HCT116 (cell line): Measurements from ENCODE around the gene KRTAP25-1. TPM values are rescaled to one million over a fixed set of nuclear protein-coding genes. Genes with fewer than 3 reads are reported as not detected.

ENCODE experiments used
- ATAC-seq: fragments of 200-7000 bp; cut with Tn5 transposase; 2 replicates; pipeline ENCODE4 v1.9.1; 2020; ENCODE audit warnings: mild to moderate bottlenecking, moderate library complexity
- BruUV-seq: library from RNA; stranded (reverse); fragments of 400-500 nt; replicated peaks from 2 replicates; lab custom pipeline; 2021; lab: Mats Ljungman, UMichigan
- CTCF ChIA-PET: fragments of 300-600 bp; sonication (Branson Sonifier 250); formaldehyde crosslinking; loops from one replicate; lab custom pipeline; 2021; ENCODE audit warnings: antibody characterized with exemption; lab: Charles Lee
- POLR2A ChIA-PET: fragments of 300-600, 350-600 bp; sonication (Branson Sonifier 250); formaldehyde crosslinking; loops from one replicate; lab custom pipeline; 2021; ENCODE audit warnings: antibody characterized with exemption; lab: Charles Lee
- RAD21 ChIA-PET, 2 experiments: fragments of 300-600 bp; sonication (Branson Sonifier 250); formaldehyde crosslinking; loops; one replicate each; lab custom pipeline; 2023; ENCODE audit warnings: low total read pairs in 2 of 2; ENCODE audit not compliant: uncharacterized antibody in 2 of 2, unreplicated experiment in 2 of 2, low non-redundant PET in 1 of 2; lab: Charles Lee
- DNase-seq: peaks from one replicate; pipeline ENCODE4 v3.0.0-alpha.2; 2010; ENCODE audit warnings: low read depth, low spot score
- H2AFZ ChIP-seq: fragments of 200-600 bp; shearing (Covaris generic), sonication (generic); 2 replicates; pipeline ENCODE4 v1.6.1; 2017; ENCODE audit warnings: low read depth, mixed run types, mixed read lengths, antibody characterized with exemption, low read length; ENCODE audit not compliant: poor library complexity, severe bottlenecking
- H3K27ac ChIP-seq: 2 replicates; pipeline ENCODE4 v1.5.1; 2012; ENCODE audit warnings: low read depth, low read length
- H3K27me3 ChIP-seq: fragments of 200-600 bp; sonication (generic); 2 replicates; pipeline ENCODE4 v1.6.1; 2016; ENCODE audit warnings: mixed run types, low read length, mixed read lengths; ENCODE audit not compliant: insufficient read depth
- H3K36me3 ChIP-seq, 2 experiments: fragments of 200-500 bp in 1 of 2; fragments of 200-600 bp in 1 of 2; sonication (Bioruptor generic) in 1 of 2; sonication (generic) in 1 of 2; 2 replicates each; pipeline versions ENCODE4 v1.5.1 to v1.6.1; 2014 to 2016; ENCODE audit warnings: low read length in 2 of 2, inconsistent platforms in 1 of 2, mixed read lengths in 1 of 2, mixed run types in 1 of 2; ENCODE audit not compliant: insufficient read depth in 2 of 2, control insufficient read depth in 1 of 2
- H3K4me1 ChIP-seq, 2 experiments: fragments of 200-600 bp in 1 of 2; sonication (generic) in 1 of 2; 2 replicates each; pipeline versions ENCODE4 v1.5.1 to v1.6.1; 2012 to 2017; ENCODE audit warnings: low read length in 2 of 2, inconsistent platforms in 1 of 2, mild to moderate bottlenecking in 1 of 2, mixed read lengths in 1 of 2, mixed run types in 1 of 2, moderate library complexity in 1 of 2; ENCODE audit not compliant: insufficient read depth in 2 of 2, control insufficient read depth in 1 of 2
- H3K4me2 ChIP-seq: fragments of 200-600 bp; sonication (generic); 2 replicates; pipeline ENCODE4 v1.6.1; 2017; ENCODE audit warnings: mixed run types, low read length, mixed read lengths
- H3K4me3 ChIP-seq, 2 experiments: fragments of 200-600 bp in 1 of 2; sonication (generic) in 1 of 2; replicated peaks in 1 of 2; 2 replicates each; pipeline ENCODE4 v1.5.1; 2011 to 2016; ENCODE audit warnings: low read length in 2 of 2, control low read depth in 1 of 2, low read depth in 1 of 2, mild to moderate bottlenecking in 1 of 2, mixed read lengths in 1 of 2, mixed run types in 1 of 2
- H3K79me2 ChIP-seq: fragments of 200-600 bp; sonication (generic); 2 replicates; pipeline ENCODE4 v1.6.1; 2017; ENCODE audit warnings: mild to moderate bottlenecking, mixed run types, low read length, moderate library complexity, mixed read lengths; ENCODE audit not compliant: insufficient read depth
- H3K9ac ChIP-seq: fragments of 200-600 bp; sonication (generic); 2 replicates; pipeline ENCODE4 v1.6.1; 2016; ENCODE audit warnings: low read length, mixed read lengths
- H3K9me2 ChIP-seq: fragments of 200-600 bp; sonication (generic), shearing (Covaris generic); 2 replicates; pipeline ENCODE4 v1.6.1; 2017; ENCODE audit warnings: mixed run types, mild to moderate bottlenecking, moderate library complexity; ENCODE audit not compliant: insufficient read depth
- H3K9me3 ChIP-seq, 2 experiments: fragments of 200-500 bp in 1 of 2; fragments of 200-600 bp in 1 of 2; sonication (Bioruptor generic) in 1 of 2; sonication (generic) in 1 of 2; 2 replicates each; pipeline ENCODE4 v1.6.1; 2014 to 2017; ENCODE audit warnings: low read length in 2 of 2, mixed read lengths in 2 of 2, inconsistent platforms in 1 of 2, low read depth in 1 of 2, mild to moderate bottlenecking in 1 of 2, mixed run types in 1 of 2, moderate library complexity in 1 of 2; ENCODE audit not compliant: control insufficient read depth in 1 of 2, insufficient read depth in 1 of 2
- H4K20me1 ChIP-seq: fragments of 200-600 bp; sonication (generic), shearing (Covaris generic); 2 replicates; pipeline ENCODE4 v1.6.1; 2017; ENCODE audit warnings: mixed run types, mild to moderate bottlenecking, moderate library complexity; ENCODE audit not compliant: insufficient read depth
- CBX3 ChIP-seq: IDR thresholded peaks from 2 replicates; pipeline ENCODE4 v1.6.1; 2012; ENCODE audit warnings: low read depth
- CEBPB ChIP-seq: IDR thresholded peaks from 2 replicates; pipeline ENCODE4 v1.6.1; 2012; ENCODE audit warnings: low read depth
- EGR1 ChIP-seq: IDR thresholded peaks from 2 replicates; pipeline ENCODE4 v1.6.1; 2012; ENCODE audit warnings: low read depth
- ELF1 ChIP-seq: IDR thresholded peaks from 2 replicates; pipeline ENCODE4 v1.6.1; 2012; ENCODE audit warnings: low read depth, borderline replicate concordance
- EZH2phosphoT487 ChIP-seq: fragments of 200-600 bp; IDR thresholded peaks from 2 replicates; pipeline ENCODE4 v1.6.1; 2018; ENCODE audit warnings: antibody characterized with exemption, borderline replicate concordance
- JUND ChIP-seq: IDR thresholded peaks from 2 replicates; pipeline ENCODE4 v1.6.1; 2012
- POLR2A ChIP-seq: IDR thresholded peaks from 2 replicates; pipeline ENCODE4 v1.7.0; 2011; ENCODE audit warnings: borderline replicate concordance; ENCODE audit not compliant: insufficient read depth, insufficient read length; ENCODE audit errors: extremely low read depth
- POLR2AphosphoS5 ChIP-seq: IDR thresholded peaks from 2 replicates; pipeline ENCODE4 v1.6.1; 2011; ENCODE audit warnings: mild to moderate bottlenecking, low read depth, low read length, moderate library complexity
- RAD21 ChIP-seq: IDR thresholded peaks from 2 replicates; pipeline ENCODE4 v1.6.1; 2012; ENCODE audit warnings: low read depth, mild to moderate bottlenecking
- SIN3A ChIP-seq: IDR thresholded peaks from 2 replicates; pipeline ENCODE4 v1.6.1; 2012; ENCODE audit warnings: low read depth
- SP1 ChIP-seq: IDR thresholded peaks from 2 replicates; pipeline ENCODE4 v1.6.1; 2012; ENCODE audit warnings: low read depth
- SRF ChIP-seq: IDR thresholded peaks from 2 replicates; pipeline ENCODE4 v1.6.1; 2012; ENCODE audit warnings: low read depth
- YY1 ChIP-seq: IDR thresholded peaks from 2 replicates; pipeline ENCODE4 v1.6.1; 2011; ENCODE audit warnings: low read length, low read depth, moderate library complexity, mild to moderate bottlenecking; ENCODE audit not compliant: insufficient replicate concordance; ENCODE audit errors: extremely low read depth
- ZNF274 ChIP-seq: fragments of 200-500 bp; sonication (Bioruptor generic); IDR thresholded peaks from 2 replicates; pipeline ENCODE4 v1.6.1; 2014; ENCODE audit warnings: mild to moderate bottlenecking, low read depth, low read length, inconsistent platforms
- intact Hi-C: fragments of 100-400 bp; cut with micrococcal nuclease; formaldehyde crosslinking; loops from 2 replicates; pipeline ENCODE4 v1.10.0; 2022
- total RNA-seq: library from RNA; stranded (reverse); gene quantifications from one replicate; pipeline ENCODE4 v1.2.1, GENCODE V29; 2021; ENCODE audit not compliant: unreplicated experiment
- TF ChIP-seq, protein P1 (sequence below), 3 experiments: fragments of 200-600 bp in 1 of 3; sonication (generic) in 1 of 3; IDR thresholded peaks in 2 of 3; conservative IDR thresholded peaks in 1 of 3; 2 replicates each; pipeline ENCODE4 v1.5.1; 2012 to 2017; ENCODE audit warnings: low read depth in 2 of 3, low read length in 2 of 3, antibody characterized with exemption in 1 of 3, borderline replicate concordance in 1 of 3, control low read depth in 1 of 3, mild to moderate bottlenecking in 1 of 3, mixed read lengths in 1 of 3, mixed run types in 1 of 3, moderate library complexity in 1 of 3; ENCODE audit not compliant: insufficient read depth in 1 of 3
- TF ChIP-seq, protein P2 (sequence below): IDR thresholded peaks from 2 replicates; pipeline ENCODE4 v1.6.1; 2011; ENCODE audit warnings: mild to moderate bottlenecking, low read length, moderate library complexity; ENCODE audit not compliant: insufficient replicate concordance; ENCODE audit errors: extremely low read depth
- TF ChIP-seq, protein P3 (sequence below): IDR thresholded peaks from 2 replicates; pipeline ENCODE4 v1.6.1; 2012
- TF ChIP-seq, protein P4 (sequence below): IDR thresholded peaks from 2 replicates; pipeline ENCODE4 v1.6.1; 2012

Gene KRTAP25-1
- total RNA-seq, 1 experiment from 2014 or later, result not detected

DNA sequence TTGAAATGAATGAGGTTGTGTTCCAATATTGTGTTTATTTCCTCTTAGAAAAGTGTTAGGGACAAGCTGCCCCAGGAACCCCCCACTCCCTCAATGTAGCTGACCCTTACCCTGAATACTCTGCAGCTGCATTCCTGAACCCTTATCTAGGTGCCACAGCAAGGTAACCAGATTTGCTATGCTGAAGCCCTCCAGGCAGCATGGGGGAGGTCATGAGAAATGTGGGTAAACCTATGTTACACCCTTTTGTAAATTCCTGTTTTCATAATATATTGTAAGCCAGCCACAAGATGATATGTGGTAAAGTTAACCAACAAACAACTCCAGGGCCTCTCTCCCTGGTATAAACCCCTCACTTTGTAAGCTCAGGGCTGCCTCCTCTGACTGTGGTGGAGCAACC, 45.6 kb downstream of the KRTAP25-1 start:
- ChIA-PET RAD21 (no interaction called here), CTCF (no interaction called here), POLR2A (no interaction called here)
- H4K20me1 ChIP-seq, result no peaks in the 10 kb centered on the region
- no peaks in the 10 kb centered on the region for H3K9me2 ChIP-seq
- H3K9ac ChIP-seq, result no peak overlapping the region
- H3K4me2 ChIP-seq, result no peak overlapping the region
- no peak overlapping the region for H2AFZ ChIP-seq
- no peak overlapping the region for H3K4me3 ChIP-seq
- DNase-seq (no peak), ATAC-seq (no peak)
- no TSS peak for BruUV-seq
- no peaks in the 10 kb centered on the region for H3K36me3 ChIP-seq
- intact Hi-C loops, result no loop called here
- peaks cover 19 to 26% of the 10 kb centered on the region in 2 experiments; a peak in 2 of 4 replicates for H3K9me3 ChIP-seq
- TF ChIP-seq CBX3, result no peak
- TF ChIP-seq SRF, result no peak
- no peak for TF ChIP-seq EZH2phosphoT487
- no peak for TF ChIP-seq ELF1
- H3K79me2 ChIP-seq, result no peaks in the 10 kb centered on the region
- no peak overlapping the region for H3K27ac ChIP-seq
- H3K27me3 ChIP-seq, result no peaks in the 10 kb centered on the region
- no peaks in the 10 kb centered on the region for H3K4me1 ChIP-seq

DNA sequence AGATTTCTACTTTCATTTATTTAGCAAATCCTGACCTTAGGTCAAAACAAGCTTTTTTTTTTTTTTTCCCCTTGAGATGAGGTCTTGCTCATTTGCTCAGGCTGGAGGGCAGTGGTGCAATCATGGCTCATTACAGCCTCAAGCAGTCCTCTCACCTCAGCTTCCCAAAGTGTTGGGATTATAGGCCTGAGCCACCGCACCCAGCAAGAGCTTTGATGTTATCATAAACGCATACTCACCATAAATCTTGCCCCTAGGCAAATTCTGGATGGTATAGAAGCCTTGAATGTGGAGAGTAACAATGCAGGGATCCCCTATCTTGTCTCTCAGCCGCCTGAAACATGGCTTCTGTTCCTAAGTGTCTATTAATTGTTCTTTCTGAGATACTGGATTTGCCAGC, 48.7 kb downstream of the KRTAP25-1 start:
- Histone ChIP-seq H3K4me2 (no peak overlapping the region), H3K4me3 (no peak overlapping the region), H3K9me3 (peaks cover 21 to 22% of the 10 kb centered on the region in 2 experiments; a peak in 2 of 4 replicates), H4K20me1 (no peaks in the 10 kb centered on the region), H3K4me1 (no peaks in the 10 kb centered on the region), H3K27ac (no peak overlapping the region), H3K9ac (no peak overlapping the region), H2AFZ (no peak overlapping the region), H3K79me2 (no peaks in the 10 kb centered on the region), H3K27me3 (no peaks in the 10 kb centered on the region), H3K36me3 (no peaks in the 10 kb centered on the region), H3K9me2 (no peaks in the 10 kb centered on the region)
- ChIA-PET POLR2A (no interaction called here), RAD21 (no interaction called here), CTCF (no interaction called here)
- intact Hi-C loops, result no loop called here
- no peak for DNase-seq
- BruUV-seq, result no TSS peak
- ATAC-seq, result no peak
- TF ChIP-seq EGR1, result no peak
- TF ChIP-seq POLR2A, result no peak
- TF ChIP-seq, protein P1, sequence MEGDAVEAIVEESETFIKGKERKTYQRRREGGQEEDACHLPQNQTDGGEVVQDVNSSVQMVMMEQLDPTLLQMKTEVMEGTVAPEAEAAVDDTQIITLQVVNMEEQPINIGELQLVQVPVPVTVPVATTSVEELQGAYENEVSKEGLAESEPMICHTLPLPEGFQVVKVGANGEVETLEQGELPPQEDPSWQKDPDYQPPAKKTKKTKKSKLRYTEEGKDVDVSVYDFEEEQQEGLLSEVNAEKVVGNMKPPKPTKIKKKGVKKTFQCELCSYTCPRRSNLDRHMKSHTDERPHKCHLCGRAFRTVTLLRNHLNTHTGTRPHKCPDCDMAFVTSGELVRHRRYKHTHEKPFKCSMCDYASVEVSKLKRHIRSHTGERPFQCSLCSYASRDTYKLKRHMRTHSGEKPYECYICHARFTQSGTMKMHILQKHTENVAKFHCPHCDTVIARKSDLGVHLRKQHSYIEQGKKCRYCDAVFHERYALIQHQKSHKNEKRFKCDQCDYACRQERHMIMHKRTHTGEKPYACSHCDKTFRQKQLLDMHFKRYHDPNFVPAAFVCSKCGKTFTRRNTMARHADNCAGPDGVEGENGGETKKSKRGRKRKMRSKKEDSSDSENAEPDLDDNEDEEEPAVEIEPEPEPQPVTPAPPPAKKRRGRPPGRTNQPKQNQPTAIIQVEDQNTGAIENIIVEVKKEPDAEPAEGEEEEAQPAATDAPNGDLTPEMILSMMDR (IDR thresholded peaks at IDR 0.05 in 2 of 3, conservative IDR thresholded peaks at IDR 0.05 in 1 of 3; ENCODE audit: borderline replicate concordance in 1 of 3, insufficient read depth in 1 of 3, low read depth in 2 of 3, low read length in 2 of 3), result no peak
- TF ChIP-seq EZH2phosphoT487, result no peak
- TF ChIP-seq CEBPB, result no peak
- no peak for TF ChIP-seq CBX3
- TF ChIP-seq SIN3A, result no peak
- no peak for TF ChIP-seq SP1
- no peak for TF ChIP-seq JUND
- TF ChIP-seq, protein P2, sequence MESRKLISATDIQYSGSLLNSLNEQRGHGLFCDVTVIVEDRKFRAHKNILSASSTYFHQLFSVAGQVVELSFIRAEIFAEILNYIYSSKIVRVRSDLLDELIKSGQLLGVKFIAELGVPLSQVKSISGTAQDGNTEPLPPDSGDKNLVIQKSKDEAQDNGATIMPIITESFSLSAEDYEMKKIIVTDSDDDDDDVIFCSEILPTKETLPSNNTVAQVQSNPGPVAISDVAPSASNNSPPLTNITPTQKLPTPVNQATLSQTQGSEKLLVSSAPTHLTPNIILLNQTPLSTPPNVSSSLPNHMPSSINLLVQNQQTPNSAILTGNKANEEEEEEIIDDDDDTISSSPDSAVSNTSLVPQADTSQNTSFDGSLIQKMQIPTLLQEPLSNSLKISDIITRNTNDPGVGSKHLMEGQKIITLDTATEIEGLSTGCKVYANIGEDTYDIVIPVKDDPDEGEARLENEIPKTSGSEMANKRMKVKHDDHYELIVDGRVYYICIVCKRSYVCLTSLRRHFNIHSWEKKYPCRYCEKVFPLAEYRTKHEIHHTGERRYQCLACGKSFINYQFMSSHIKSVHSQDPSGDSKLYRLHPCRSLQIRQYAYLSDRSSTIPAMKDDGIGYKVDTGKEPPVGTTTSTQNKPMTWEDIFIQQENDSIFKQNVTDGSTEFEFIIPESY, result no peak
- no peak for TF ChIP-seq POLR2AphosphoS5
- no peak for TF ChIP-seq ZNF274
- no peak for TF ChIP-seq YY1
- TF ChIP-seq, protein P3, sequence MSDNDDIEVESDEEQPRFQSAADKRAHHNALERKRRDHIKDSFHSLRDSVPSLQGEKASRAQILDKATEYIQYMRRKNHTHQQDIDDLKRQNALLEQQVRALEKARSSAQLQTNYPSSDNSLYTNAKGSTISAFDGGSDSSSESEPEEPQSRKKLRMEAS, result no peak
- no peak for TF ChIP-seq ELF1
- no peak for TF ChIP-seq RAD21
- TF ChIP-seq, protein P4, sequence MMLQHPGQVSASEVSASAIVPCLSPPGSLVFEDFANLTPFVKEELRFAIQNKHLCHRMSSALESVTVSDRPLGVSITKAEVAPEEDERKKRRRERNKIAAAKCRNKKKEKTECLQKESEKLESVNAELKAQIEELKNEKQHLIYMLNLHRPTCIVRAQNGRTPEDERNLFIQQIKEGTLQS, result no peak
